GM23338 (cell line): ENCODE measurements around the gene EPS8L1. TPM values are rescaled to one million over a fixed set of nuclear protein-coding genes. Genes with fewer than 3 reads are reported as not detected.

Experiments
- ATAC-seq: fragments of 200-7000 bp; cut with Tn5 transposase; 3 replicates; pipeline ENCODE4 v1.9.1; 2020
- DNase-seq: peaks from one replicate; pipeline ENCODE4 v3.0.0-alpha.2; 2015; ENCODE audit warnings: low spot score
- H2AFZ ChIP-seq: fragments of 200-600 bp; sonication (generic); 2 replicates; pipeline ENCODE4 v1.8.0; 2016; ENCODE audit warnings: antibody characterized with exemption, mild to moderate bottlenecking, moderate library complexity
- H3F3A ChIP-seq: fragments of 200-600 bp; sonication (generic); replicated peaks from 2 replicates; pipeline ENCODE4 v1.8.0; 2017; ENCODE audit warnings: antibody characterized with exemption, mixed run types, low read depth
- H3K27ac ChIP-seq: fragments of 200-600 bp; sonication (generic); 2 replicates; pipeline ENCODE4 v1.6.1; 2016; ENCODE audit warnings: low read depth
- H3K27me3 ChIP-seq: fragments of 200-600 bp; sonication (generic); 2 replicates; pipeline ENCODE4 v1.8.0; 2016; ENCODE audit warnings: mild to moderate bottlenecking, mixed run types, moderate library complexity; ENCODE audit not compliant: insufficient read depth
- H3K36me3 ChIP-seq: fragments of 200-600 bp; sonication (generic); 2 replicates; pipeline ENCODE4 v1.8.0; 2016; ENCODE audit warnings: mild to moderate bottlenecking; ENCODE audit not compliant: insufficient read depth
- H3K4me1 ChIP-seq: fragments of 200-600 bp; sonication (generic); 2 replicates; pipeline ENCODE4 v1.8.0; 2016; ENCODE audit warnings: mild to moderate bottlenecking, moderate library complexity; ENCODE audit not compliant: insufficient read depth
- H3K4me2 ChIP-seq: fragments of 200-600 bp; sonication (generic); 2 replicates; pipeline ENCODE4 v1.7.1; 2017; ENCODE audit warnings: mixed run types
- H3K4me3 ChIP-seq: fragments of 200-600 bp; sonication (generic); 2 replicates; pipeline ENCODE4 v1.6.1; 2016; ENCODE audit warnings: mixed run types
- H3K79me2 ChIP-seq: fragments of 200-600 bp; sonication (generic); replicated peaks from 2 replicates; pipeline ENCODE4 v1.8.0; 2017; ENCODE audit warnings: mild to moderate bottlenecking; ENCODE audit not compliant: insufficient read depth
- H3K9me2 ChIP-seq: fragments of 200-600 bp; sonication (generic); 2 replicates; pipeline ENCODE4 v1.8.0; 2017; ENCODE audit not compliant: insufficient read depth
- H4K20me1 ChIP-seq: fragments of 200-600 bp; sonication (generic); replicated peaks from 2 replicates; pipeline ENCODE4 v1.8.0; 2017; ENCODE audit warnings: mild to moderate bottlenecking; ENCODE audit not compliant: insufficient read depth
- H3K27ac Mint-ChIP-seq: 2 replicates; pipeline ENCODE4 v1.8.0; 2020; ENCODE audit warnings: inconsistent platforms, mild to moderate bottlenecking, moderate library complexity, mixed read lengths
- H3K27me3 Mint-ChIP-seq: 3 replicates; pipeline ENCODE4 v1.8.0; 2022; ENCODE audit warnings: low read depth, mild to moderate bottlenecking, moderate library complexity, mixed read lengths, inconsistent platforms; ENCODE audit not compliant: insufficient read depth, poor library complexity
- H3K36me3 Mint-ChIP-seq: 3 replicates; pipeline ENCODE4 v1.8.0; 2021; ENCODE audit warnings: low read depth, mild to moderate bottlenecking, inconsistent platforms, moderate library complexity, mixed read lengths
- H3K4me1 Mint-ChIP-seq: 3 replicates; pipeline ENCODE4 v1.8.0; 2020; ENCODE audit warnings: mild to moderate bottlenecking, inconsistent platforms, mixed read lengths
- H3K4me3 Mint-ChIP-seq: 3 replicates; pipeline ENCODE4 v1.8.0; 2021; ENCODE audit warnings: moderate library complexity, mild to moderate bottlenecking, inconsistent platforms, mixed read lengths
- H3K9me3 Mint-ChIP-seq: 3 replicates; pipeline ENCODE4 v1.8.0; 2020; ENCODE audit warnings: moderate library complexity, mild to moderate bottlenecking, inconsistent platforms, mixed read lengths
- JUNB ChIP-seq: IDR thresholded peaks from one replicate; pipeline ENCODE4 v1.6.1; 2016; ENCODE audit warnings: antibody characterized with exemption; ENCODE audit not compliant: unreplicated experiment
- NANOG ChIP-seq: IDR thresholded peaks from 2 replicates; pipeline ENCODE4 v1.6.1; 2016; ENCODE audit warnings: antibody characterized with exemption, borderline replicate concordance
- POLR2AphosphoS5 ChIP-seq: IDR thresholded peaks from 2 replicates; pipeline ENCODE4 v1.6.1; 2016; ENCODE audit warnings: antibody characterized with exemption, low read depth
- ZNF114 ChIP-seq: fragments of 250-450 bp; sonication (Bioruptor Pico); IDR thresholded peaks from 2 replicates; pipeline ENCODE4 v1.5.0; 2020; ENCODE audit warnings: mild to moderate bottlenecking, moderate library complexity
- ZNF331 ChIP-seq: fragments of 250-450 bp; sonication (Bioruptor Pico); IDR thresholded peaks from 2 replicates; pipeline ENCODE4 v1.5.0; 2020; ENCODE audit warnings: low read depth, mild to moderate bottlenecking, moderate library complexity
- ZNF462 ChIP-seq: fragments of 250-450 bp; sonication (Bioruptor Pico); IDR thresholded peaks from 2 replicates; pipeline ENCODE4 v1.5.0; 2020; ENCODE audit warnings: mild to moderate bottlenecking, moderate library complexity
- polyA plus RNA-seq: library from polyadenylated mRNA; unstranded; fragments of >200 nt; fragmentation: Nextera tagmentation; extraction: Ambion mirVana; gene quantifications from 2 replicates; pipeline ENCODE4 v1.2.1, GENCODE V29; 2016
- total RNA-seq: library from RNA; depleted of rRNA; stranded (reverse); fragments of >200 nt; shearing (Covaris generic); gene quantifications from 2 replicates; pipeline ENCODE4 v1.2.3, GENCODE V29; 2014

The EPS8L1 gene
- total and polyA plus RNA-seq, 2 experiments from 2014 or later = 47.5 to 51.2 TPM

DNA sequence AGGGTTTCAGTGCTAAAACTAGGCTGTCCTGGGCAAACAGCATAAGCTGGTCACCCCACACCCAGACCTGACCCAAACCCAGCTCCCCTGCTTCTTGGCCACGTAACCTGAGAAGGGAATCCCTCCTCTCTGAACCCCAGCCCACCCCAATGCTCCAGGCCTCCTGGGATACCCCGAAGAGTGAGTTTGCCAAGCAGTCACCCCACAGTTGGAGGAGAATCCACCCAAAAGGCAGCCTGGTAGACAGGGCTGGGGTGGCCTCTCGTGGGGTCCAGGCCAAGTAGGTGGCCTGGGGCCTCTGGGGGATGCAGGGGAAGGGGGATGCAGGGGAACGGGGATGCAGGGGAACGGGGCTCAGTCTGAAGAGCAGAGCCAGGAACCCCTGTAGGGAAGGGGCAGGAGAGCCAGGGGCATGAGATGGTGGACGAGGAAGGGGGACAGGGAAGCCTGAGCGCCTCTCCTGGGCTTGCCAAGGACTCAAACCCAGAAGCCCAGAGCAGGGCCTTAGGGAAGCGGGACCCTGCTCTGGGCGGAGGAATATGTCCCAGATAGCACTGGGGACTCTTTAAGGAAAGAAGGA is 39.0 kb downstream of the EPS8L1 start:
- H3K27ac Mint-ChIP-seq = no peak overlapping the region
- peaks cover 29% of the 10 kb centered on the region for H3K4me1 ChIP-seq
- H4K20me1 ChIP-seq = peaks cover 30% of the 10 kb centered on the region
- no peak for ATAC-seq
- peaks cover 2% of the 10 kb centered on the region; the same call in 1 of the 3 replicates for H3K36me3 Mint-ChIP-seq
- H3K27ac ChIP-seq = no peak overlapping the region
- peak overlapping the region; percentile 89; the same call in 1 of the 3 replicates for H3K4me3 Mint-ChIP-seq
- H3K27me3 ChIP-seq = no peaks in the 10 kb centered on the region
- no peak for DNase-seq
- no peak overlapping the region for H2AFZ ChIP-seq
- H3K79me2 ChIP-seq = peaks cover 42% of the 10 kb centered on the region
- no peak overlapping the region for H3K4me2 ChIP-seq
- H3K9me2 ChIP-seq = no peaks in the 10 kb centered on the region
- H3F3A ChIP-seq = peaks cover 5% of the 10 kb centered on the region; the same call in 1 of the 2 replicates
- no peak overlapping the region for H3K4me3 ChIP-seq
- H3K27me3 Mint-ChIP-seq = peaks cover 12% of the 10 kb centered on the region
- peaks cover 28% of the 10 kb centered on the region for H3K4me1 Mint-ChIP-seq
- H3K36me3 ChIP-seq = no peaks in the 10 kb centered on the region
- TF ChIP-seq ZNF114 (CRISPR knock-in tag) = no peak
- TF ChIP-seq JUNB = no peak
- no peak for TF ChIP-seq ZNF462 (CRISPR knock-in tag)
- no peak for TF ChIP-seq POLR2AphosphoS5
- TF ChIP-seq NANOG = no peak
- TF ChIP-seq ZNF331 (CRISPR knock-in tag) = no peak
- no peaks in the 10 kb centered on the region; the same call in 2 of the 3 replicates for H3K9me3 Mint-ChIP-seq
